Activated CD8-positive, alpha-beta T cell treated with anti-CD3 and anti-CD28 coated beads for 36 hours (primary cell): ENCODE data around the gene LOXL4. TPM values are rescaled to one million over a fixed set of nuclear protein-coding genes. Genes with fewer than 3 reads are reported as not detected.

Experiments
- ATAC-seq: fragments of 200-7000 bp; cut with Tn5 transposase; one replicate; pipeline ENCODE4 v1.10.0; 2021; ENCODE audit warnings: mild to moderate bottlenecking, moderate library complexity
- CTCF ChIA-PET: fragments of 350-600 bp; sonication (Branson Sonifier 250); formaldehyde crosslinking; loops from one replicate; lab custom pipeline; 2021; ENCODE audit warnings: antibody characterized with exemption; lab: Charles Lee
- POLR2A ChIA-PET: fragments of 350-600 bp; sonication (Branson Sonifier 250); formaldehyde crosslinking; loops from one replicate; lab custom pipeline; 2021; ENCODE audit warnings: antibody characterized with exemption; lab: Charles Lee
- DNase-seq: peaks from one replicate; pipeline ENCODE4 v3.0.0-alpha.2; 2020
- H3K27ac Mint-ChIP-seq: one replicate; pipeline ENCODE4 v1.8.0; 2021; ENCODE audit warnings: mild to moderate bottlenecking, mixed read lengths
- H3K27me3 Mint-ChIP-seq: one replicate; pipeline ENCODE4 v1.8.0; 2021; ENCODE audit warnings: mixed read lengths
- H3K36me3 Mint-ChIP-seq: one replicate; pipeline ENCODE4 v1.8.0; 2021; ENCODE audit warnings: low read depth, mixed read lengths
- H3K4me1 Mint-ChIP-seq: one replicate; pipeline ENCODE4 v1.8.0; 2021; ENCODE audit warnings: low read depth, mixed read lengths
- H3K4me3 Mint-ChIP-seq: one replicate; pipeline ENCODE4 v1.8.0; 2021; ENCODE audit warnings: mild to moderate bottlenecking, moderate library complexity, mixed read lengths
- H3K9me3 Mint-ChIP-seq: one replicate; pipeline ENCODE4 v1.8.0; 2021; ENCODE audit warnings: mixed read lengths
- CTCF ChIP-seq: fragments of 200-600 bp; IDR thresholded peaks from one replicate; pipeline ENCODE4 v1.8.0; 2022; ENCODE audit warnings: antibody characterized with exemption, mild to moderate bottlenecking
- intact Hi-C: fragments of 100-400 bp; cut with micrococcal nuclease; formaldehyde crosslinking; loops from one replicate; pipeline ENCODE4 v1.10.0; 2022
- total RNA-seq, 2 experiments: library from RNA; stranded (reverse); gene quantifications; one replicate each; pipeline ENCODE4 v1.2.3, GENCODE V29; 2021

LOXL4 gene
- total RNA-seq, 2 experiments from 2014 or later = not detected

GRCh38 chr10:98257961-98258360 is 10.0 kb downstream of the LOXL4 start:
- Mint-ChIP-seq H3K27me3 (no peaks in the 10 kb centered on the region), H3K4me3 (no peak overlapping the region), H3K9me3 (no peaks in the 10 kb centered on the region), H3K27ac (no peak overlapping the region), H3K4me1 (no peaks in the 10 kb centered on the region), H3K36me3 (no peaks in the 10 kb centered on the region)
- ChIA-PET POLR2A (no interaction called here), CTCF (no interaction called here)
- no peak for ATAC-seq
- intact Hi-C loops = no loop called here
- DNase-seq = no peak
- TF ChIP-seq CTCF = no peak

DNA sequence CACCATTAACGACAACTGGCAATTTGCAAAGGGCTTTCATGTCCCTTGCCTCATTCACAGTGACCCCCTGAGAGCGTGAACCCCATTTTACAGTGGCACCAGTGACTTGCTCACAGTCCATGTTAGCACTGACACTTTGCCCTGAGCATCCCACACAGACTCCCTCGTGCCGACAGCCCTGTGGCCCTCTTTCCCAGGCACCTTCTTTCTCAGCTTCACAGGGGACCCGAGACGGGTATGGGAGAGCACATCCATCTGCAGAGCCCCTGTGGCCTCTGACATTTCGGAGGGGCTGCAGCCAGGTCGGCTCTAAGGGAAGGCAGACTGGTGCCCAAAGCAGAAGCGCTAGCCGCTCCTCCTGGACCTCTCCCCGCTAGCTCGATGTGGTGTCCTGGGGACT is 10.8 kb downstream of the LOXL4 start:
- no peaks in the 10 kb centered on the region for H3K9me3 Mint-ChIP-seq
- intact Hi-C loops = no loop called here

GRCh38 chr10:98256692-98257091 is 11.3 kb downstream of the LOXL4 start:
- CTCF ChIA-PET = interaction anchor here (1.0 kb wide), 1 partner anchor 14 kb away, joined by 3 read pairs; no protein-coding TSS in a partner anchor

More for the DNA sequence above, 10.8 kb downstream of the LOXL4 start:
- DNase-seq = no peak
- no peaks in the 10 kb centered on the region for H3K27me3 Mint-ChIP-seq
- POLR2A ChIA-PET = interaction anchor here (1.1 kb wide), 1 partner anchor 12 kb away, joined by 3 read pairs; no protein-coding TSS in a partner anchor
- no peak overlapping the region for H3K27ac Mint-ChIP-seq
- no peak for TF ChIP-seq CTCF
- no peak overlapping the region for H3K4me3 Mint-ChIP-seq
- no peaks in the 10 kb centered on the region for H3K36me3 Mint-ChIP-seq
- CTCF ChIA-PET = interaction anchor here (1.0 kb wide), 1 partner anchor 14 kb away, joined by 3 read pairs; no protein-coding TSS in a partner anchor
- H3K4me1 Mint-ChIP-seq = no peaks in the 10 kb centered on the region
- no peak for ATAC-seq

DNA sequence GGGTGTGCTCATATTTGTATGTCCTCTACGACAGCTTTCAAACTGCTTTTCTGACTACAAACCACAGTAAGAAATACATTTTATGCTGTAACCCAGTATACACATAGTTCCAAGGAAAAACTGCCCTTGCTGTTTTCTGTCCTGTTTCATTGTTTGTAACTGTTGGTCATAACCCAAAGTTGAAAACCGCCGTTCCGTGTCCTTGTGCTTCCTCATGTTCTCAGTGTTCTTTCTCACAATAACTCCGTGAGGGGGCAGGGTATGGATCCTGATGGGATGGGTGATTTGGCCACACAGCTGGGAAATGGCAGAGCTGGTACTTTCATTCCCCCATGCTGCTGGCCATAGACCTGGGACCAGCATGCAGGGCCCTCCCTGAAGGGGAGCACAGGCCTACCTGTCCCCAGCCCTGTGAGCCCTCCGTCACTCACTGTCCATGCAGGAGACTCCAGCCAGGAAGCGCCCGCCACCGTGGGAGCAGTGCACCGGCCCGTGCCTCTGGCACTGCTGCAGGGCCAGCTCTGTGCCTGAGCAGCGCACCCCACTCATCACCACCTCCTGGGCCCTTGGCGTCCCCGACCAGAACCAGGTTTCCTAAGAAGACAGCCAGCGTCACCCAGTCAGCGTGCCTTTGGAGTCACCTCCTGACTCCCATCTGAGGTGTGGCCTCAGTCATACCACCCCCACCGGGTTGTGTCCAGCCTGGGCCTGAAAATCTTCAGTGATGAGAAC is 12.7 kb downstream of the LOXL4 start:
- TF ChIP-seq CTCF = no peak
- ChIA-PET CTCF (no interaction called here), POLR2A (no interaction called here)
- no peaks in the 10 kb centered on the region for H3K27me3 Mint-ChIP-seq
- no peak overlapping the region for H3K27ac Mint-ChIP-seq
- H3K9me3 Mint-ChIP-seq = no peaks in the 10 kb centered on the region
- H3K4me1 Mint-ChIP-seq = no peaks in the 10 kb centered on the region
- intact Hi-C loops = no loop called here
- no peaks in the 10 kb centered on the region for H3K36me3 Mint-ChIP-seq
- DNase-seq (no peak), ATAC-seq (no peak)
- no peak overlapping the region for H3K4me3 Mint-ChIP-seq

More at GRCh38 chr10:98256692-98257091, 11.3 kb downstream of the LOXL4 start:
- no peak overlapping the region for H3K27ac Mint-ChIP-seq
- POLR2A ChIA-PET = interaction anchor here (1.1 kb wide), 1 partner anchor 13 kb away, joined by 3 read pairs; no protein-coding TSS in a partner anchor
- no peaks in the 10 kb centered on the region for H3K27me3 Mint-ChIP-seq
- ATAC-seq = no peak
- no peaks in the 10 kb centered on the region for H3K4me1 Mint-ChIP-seq
- no peaks in the 10 kb centered on the region for H3K9me3 Mint-ChIP-seq
- DNase-seq = no peak
- TF ChIP-seq CTCF = no peak
- H3K4me3 Mint-ChIP-seq = no peak overlapping the region
- H3K36me3 Mint-ChIP-seq = no peaks in the 10 kb centered on the region
- intact Hi-C loops = no loop called here
